Mammary epithelial cell (primary cell): Measurements from ENCODE around the gene SLC25A20.

Experiments used
- CTCF ChIP-seq, 2 donors: IDR thresholded peaks in 1 of 2; conservative IDR thresholded peaks in 1 of 2; 2 replicates each; pipeline ENCODE4 v1.5.1; 2011 to 2012; ENCODE audit warnings: inconsistent platforms in 2 of 2, low read length in 2 of 2, mild to moderate bottlenecking in 2 of 2, control low read depth in 1 of 2, low read depth in 1 of 2; ENCODE audit not compliant: insufficient read depth in 1 of 2; ENCODE audit errors: extremely low read depth in 1 of 2
- EZH2 ChIP-seq: IDR thresholded peaks from 2 replicates; pipeline ENCODE4 v1.6.1; 2012; ENCODE audit warnings: low read length, inconsistent platforms, borderline replicate concordance

- no peak for TF ChIP-seq CTCF (conservative IDR thresholded peaks at IDR 0.05 in 1 of 2, IDR thresholded peaks at IDR 0.05 in 1 of 2; ENCODE audit: extremely low read depth in 1 of 2, insufficient read depth in 1 of 2, low read depth in 1 of 2, low read length in 2 of 2)
- no peak for TF ChIP-seq EZH2
These were observed 30.8 kb upstream of the SLC25A20 start for GRCh38 chr3:48929358-48930035.
